ENCODE results near the gene MSI1. TPM values are rescaled to one million over a fixed set of nuclear protein-coding genes. Genes with fewer than 3 reads are reported as not detected.

Gene MSI1
- total and polyA plus RNA-seq, 10 of the 15 experiments (the other 5 are each of a cell fraction or from before 2014, with no cell fraction given) = 0.04 TPM; not detected in 9

GRCh38 chr12:120366341-120366705, 2.6 kb downstream of the MSI1 start:
- Histone ChIP-seq H3K4me2 (ENCODE audit: control insufficient read depth, insufficient read depth) (no peak overlapping the region), H3K27ac (ENCODE audit: control insufficient read depth, insufficient read depth) (no peak overlapping the region), H4K20me1 (ENCODE audit: control insufficient read depth, insufficient read depth) (no peaks in the 10 kb centered on the region), H2AFZ (ENCODE audit: control insufficient read depth, low read depth, low read length) (no peak overlapping the region), H3K27me3 (replicated peaks in 1 of 2; ENCODE audit: control insufficient read depth in 2 of 2, insufficient read depth in 2 of 2, low read length in 1 of 2) (peaks cover 11 to 15% of the 10 kb centered on the region in 2 experiments), H3K9ac (ENCODE audit: control insufficient read depth, insufficient read depth, low read length) (no peak overlapping the region), H3K4me3 (no peak overlapping the region), H3K79me2 (ENCODE audit: control insufficient read depth, insufficient read depth, low read length) (no peaks in the 10 kb centered on the region), H3K4me1 (ENCODE audit: control insufficient read depth, insufficient read depth, low read length) (no peaks in the 10 kb centered on the region), H3K9me3 (replicated peaks; ENCODE audit: control insufficient read depth, insufficient read depth, low read length) (no peaks in the 10 kb centered on the region), H3K36me3 (ENCODE audit: control insufficient read depth in 2 of 2, insufficient read depth in 2 of 2, low read length in 1 of 2) (no peaks in the 10 kb centered on the region)
- in situ Hi-C loops (cut with MboI) (no loop called here), intact Hi-C loops (cut with micrococcal nuclease; ENCODE audit: unreplicated experiment) (loop anchor here (2.0 kb wide), 1 partner anchor 18 kb away; no protein-coding TSS in a partner anchor)
- TF ChIP-seq CHD1 (IDR thresholded peaks at IDR 0.05; ENCODE audit: low read depth, low read length) (no peak), STAT3 (IDR thresholded peaks at IDR 0.05; ENCODE audit: low read depth, low read length) (no peak), HCFC1 (IDR thresholded peaks at IDR 0.05; ENCODE audit: low read length) (no peak), BCLAF1 (IDR thresholded peaks at IDR 0.05) (no peak), RUNX3 (IDR thresholded peaks at IDR 0.05; ENCODE audit: low read length) (no peak), CREM (IDR thresholded peaks at IDR 0.05; ENCODE audit: low read depth) (no peak), PML (IDR thresholded peaks at IDR 0.05; ENCODE audit: low read length) (no peak), SIN3A (IDR thresholded peaks at IDR 0.05; ENCODE audit: low read depth, low read length) (no peak), PBX3 (IDR thresholded peaks at IDR 0.05; ENCODE audit: insufficient replicate concordance, low read depth, low read length) (no peak), CEBPZ (IDR thresholded peaks at IDR 0.05; ENCODE audit: low read depth, low read length) (no peak), PKNOX1 (IDR thresholded peaks at IDR 0.05) (no peak), ETV6 (conservative IDR thresholded peaks at IDR 0.05 in 1 of 2, IDR thresholded peaks at IDR 0.05 in 1 of 2; ENCODE audit: borderline replicate concordance in 1 of 2, low read depth in 1 of 2) (no peak), SUZ12 (IDR thresholded peaks at IDR 0.05; ENCODE audit: unreplicated experiment) (no peak), HDAC2 (IDR thresholded peaks at IDR 0.05) (no peak), NFIC (IDR thresholded peaks at IDR 0.05; ENCODE audit: low read depth, low read length) (no peak), NR2C1 (IDR thresholded peaks at IDR 0.05) (no peak), FOS (IDR thresholded peaks at IDR 0.05; ENCODE audit: borderline replicate concordance, extremely low read depth, insufficient read length) (no peak)
- DNase-seq (ENCODE audit: low read depth, low spot score) (no peak), ATAC-seq (no peak), FAIRE-seq (no peak)
- ChIA-PET RAD21 (ENCODE audit: unreplicated experiment) (interaction anchor here (1.2 kb wide), 1 partner anchor 46 kb away, joined by 3 read pairs; no protein-coding TSS in a partner anchor), POLR2A (no interaction called here), CTCF (interaction anchor here (0.7 to 1.4 kb wide), 5 partner anchors 12 to 120 kb away, joined by 3 read pairs; partner anchors contain the start of gene PLA2G1B), SMC1A (ENCODE audit: uncharacterized antibody, unreplicated experiment) (no interaction called here)
- no TSS peak for BruUV-seq (replicated peaks)
- 49% methylated on average over 7 of the region's 7 CpGs for WGBS (ENCODE audit: insufficient coverage, insufficient replicate concordance, low lambda C conversion rate, missing lambda C conversion rate)

All from GM12878 (cell line).